ENCODE data around the gene PTPRD.
"Not testable (repeated sequence)": the region's sequence is repeated elsewhere in the genome, so short reads cannot be mapped to it uniquely, and the experiment has no call there.

Gene PTPRD

DNA sequence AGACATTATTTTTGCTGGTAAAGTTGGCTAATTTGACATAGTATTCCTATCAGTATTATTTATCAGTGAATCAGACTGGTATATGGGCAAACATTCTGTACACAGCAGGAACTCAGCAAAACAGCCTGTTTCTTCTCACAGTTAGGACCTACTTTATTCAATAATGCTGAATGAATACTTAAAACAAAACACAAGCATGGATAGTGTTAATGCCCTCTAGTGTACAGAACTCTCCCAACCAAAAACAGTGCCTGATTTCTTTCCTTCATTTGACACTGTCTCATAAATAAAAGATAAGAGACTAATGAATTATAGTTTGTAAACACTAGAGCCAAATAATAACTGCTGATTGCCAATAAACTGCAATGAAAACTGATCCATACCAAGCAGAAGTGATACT, 1113.3 kb downstream of the PTPRD start:
- no peak for DNase-seq (ENCODE audit: low spot score)

DNA sequence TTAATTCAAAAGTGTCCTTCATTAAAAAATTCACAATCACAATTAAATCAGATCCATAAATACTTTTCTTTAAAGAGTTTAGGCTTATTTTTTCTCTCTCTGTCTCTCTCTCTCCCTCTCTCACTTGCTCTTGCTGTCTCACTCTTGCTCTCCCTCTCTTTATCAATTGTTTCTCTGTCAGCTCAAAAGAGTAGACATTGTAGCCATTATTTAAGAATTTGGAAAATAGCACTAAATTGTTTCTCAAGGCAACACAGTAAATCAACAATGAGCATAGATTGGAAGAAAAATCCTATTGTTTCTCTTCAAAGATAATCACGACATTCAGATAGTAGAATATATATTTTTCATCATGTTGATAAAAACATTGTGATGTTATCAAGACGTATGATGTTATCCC, 1114.0 kb downstream of the PTPRD start:
- DNase-seq (ENCODE audit: low spot score) = no peak

DNA sequence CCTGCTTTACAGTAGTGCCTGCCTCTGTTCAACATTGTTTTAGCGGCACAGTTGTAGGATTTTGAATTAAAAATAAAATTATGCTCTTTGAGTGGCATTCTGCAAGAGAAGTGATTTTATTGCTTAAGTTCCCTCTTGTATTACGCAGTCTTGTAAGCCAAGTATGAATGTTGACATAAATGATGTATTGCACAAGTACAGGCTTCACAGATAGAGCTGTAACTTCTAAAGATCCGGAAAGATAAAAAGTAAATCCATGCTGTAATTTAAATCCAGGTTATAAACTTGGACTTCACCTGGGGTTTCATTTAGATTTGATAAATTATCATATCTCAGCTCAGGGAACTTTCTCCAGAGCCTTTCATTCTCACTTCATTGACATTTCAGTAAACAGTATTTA, 1114.7 kb downstream of the PTPRD start:
- no peak for DNase-seq (ENCODE audit: low spot score)

DNA sequence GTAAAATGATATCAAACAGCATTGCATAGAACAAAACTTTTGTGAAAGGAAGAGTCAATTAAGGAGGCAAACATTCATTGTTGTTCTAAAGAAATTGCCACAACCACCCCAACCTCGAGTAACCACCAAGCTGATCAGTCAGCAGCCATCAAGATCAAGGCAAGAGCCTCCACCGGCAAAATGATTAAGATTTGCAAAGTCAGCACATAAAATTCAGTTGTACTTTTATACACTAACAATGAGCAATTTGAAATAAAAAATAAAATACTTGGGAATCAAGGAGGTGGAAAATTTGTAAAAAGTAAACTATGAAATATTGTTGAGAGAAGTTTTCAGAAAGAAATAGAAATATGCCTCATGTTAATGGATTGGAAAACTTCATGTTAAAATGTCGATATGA, 1118.5 kb downstream of the PTPRD start:
- no peak for DNase-seq (ENCODE audit: low spot score)

DNA sequence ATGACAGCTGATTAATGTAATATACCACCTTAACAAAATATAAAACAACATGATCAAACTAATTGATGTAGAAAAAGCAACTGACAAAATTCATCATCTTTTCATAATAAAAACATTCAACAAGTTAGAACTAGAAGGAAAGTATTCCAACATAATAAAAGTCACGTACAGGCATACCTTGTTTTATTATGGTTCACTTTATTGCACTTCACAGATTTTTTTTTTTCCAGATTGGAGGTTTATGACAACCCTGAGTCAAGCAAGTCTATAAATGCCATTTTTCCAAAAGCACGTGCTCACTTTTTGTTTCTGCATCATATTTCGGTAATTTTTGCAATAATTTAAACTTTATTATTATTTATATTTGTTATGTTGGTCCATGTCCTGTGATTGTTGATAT, 1120.3 kb downstream of the PTPRD start:
- no peak for DNase-seq (ENCODE audit: low spot score)

DNA sequence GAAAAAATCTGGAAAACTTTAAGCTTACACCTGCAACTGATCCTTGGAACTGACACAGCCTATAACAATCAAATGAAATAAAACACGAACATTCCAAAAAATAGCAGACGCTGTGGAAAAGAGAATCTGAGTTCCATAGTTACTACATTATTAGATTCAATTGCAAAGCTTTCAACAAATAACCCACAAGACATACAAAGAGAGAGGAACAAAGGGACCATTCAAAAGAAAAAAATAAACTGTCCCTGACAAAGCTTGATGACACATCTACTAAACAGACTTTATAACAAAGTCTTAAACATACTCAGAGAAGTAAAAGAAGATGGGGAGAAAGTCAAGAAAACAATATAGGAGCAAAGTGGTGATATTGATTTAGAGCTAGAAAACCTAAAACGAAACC, 1123.6 kb downstream of the PTPRD start:
- no peak for DNase-seq (ENCODE audit: low spot score)

DNA sequence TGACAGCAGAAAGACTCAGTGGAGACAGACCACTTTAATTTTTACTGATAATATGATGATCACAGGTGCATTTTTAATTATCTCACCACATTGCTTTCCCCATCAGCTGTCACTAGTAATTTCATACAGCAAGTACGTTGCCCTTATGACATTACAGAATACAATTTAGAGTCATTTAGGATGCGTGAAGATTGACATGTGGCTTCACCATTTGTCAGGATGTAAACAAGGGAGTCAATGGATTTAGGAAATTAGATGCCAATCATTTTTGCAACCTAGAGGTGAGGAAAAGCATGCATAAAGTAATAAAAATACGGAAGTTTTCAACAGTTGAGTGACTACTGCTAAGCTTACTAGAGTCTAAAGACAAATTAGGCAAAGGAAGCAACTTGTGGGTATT, 1129.6 kb downstream of the PTPRD start:
- DNase-seq (ENCODE audit: low spot score) = no peak

DNA sequence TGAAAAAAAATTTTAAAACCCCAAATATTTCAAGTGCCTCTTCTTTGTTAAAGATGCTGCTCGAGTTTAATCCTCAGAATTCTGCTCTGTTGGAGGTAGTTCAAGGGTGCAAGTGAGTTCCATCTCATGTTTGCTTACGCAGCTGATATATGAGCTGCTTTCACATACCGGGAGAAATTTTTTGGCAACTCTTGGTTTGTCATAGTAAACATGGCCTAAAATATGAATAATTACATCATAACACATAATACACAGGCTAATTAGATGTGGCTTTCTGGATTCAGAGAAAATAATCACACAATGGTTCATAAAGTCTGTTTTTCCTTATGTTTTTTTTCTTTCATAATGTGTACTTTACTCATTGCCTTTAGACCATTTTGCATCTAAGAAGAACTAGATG, 1134.1 kb downstream of the PTPRD start:
- DNase-seq (ENCODE audit: low spot score) = no peak

DNA sequence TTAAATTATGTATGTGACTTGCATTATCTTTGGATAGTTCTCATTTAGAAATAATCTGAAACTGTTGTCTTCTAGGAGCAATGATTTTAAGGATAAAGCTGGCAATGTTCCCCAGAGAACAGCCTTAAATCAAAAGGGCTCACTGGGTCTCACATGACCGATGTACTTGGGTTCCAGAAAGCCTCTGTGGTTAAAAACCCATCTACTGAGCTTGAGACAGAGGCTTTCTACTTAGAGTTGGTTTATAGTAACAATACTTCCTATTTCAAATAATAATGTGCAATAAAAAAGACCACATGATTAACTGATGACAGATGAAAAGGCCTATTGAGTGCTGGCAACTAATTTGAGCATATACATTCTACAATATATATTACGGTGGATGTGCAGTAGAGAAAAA, 1143.5 kb downstream of the PTPRD start:
- no peak for DNase-seq (ENCODE audit: low spot score)

DNA sequence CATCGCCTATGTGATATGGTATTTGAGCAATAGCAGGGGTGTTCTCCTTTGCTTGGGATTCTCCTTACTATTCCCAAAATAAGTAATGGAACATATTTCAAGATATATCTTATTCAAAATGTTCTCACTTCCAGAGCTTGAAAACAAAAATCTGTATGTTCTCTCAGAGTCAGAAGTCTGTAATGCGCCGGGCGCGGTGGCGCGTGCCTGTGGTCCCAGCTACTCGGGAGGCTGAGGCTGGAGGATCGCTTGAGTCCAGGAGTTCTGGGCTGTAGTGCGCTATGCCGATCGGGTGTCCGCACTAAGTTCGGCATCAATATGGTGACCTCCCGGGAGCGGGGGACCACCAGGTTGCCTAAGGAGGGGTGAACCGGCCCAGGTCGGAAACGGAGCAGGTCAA, 1170.9 kb downstream of the PTPRD start:
- not testable (repeated sequence) for DNase-seq (ENCODE audit: low spot score)

DNA sequence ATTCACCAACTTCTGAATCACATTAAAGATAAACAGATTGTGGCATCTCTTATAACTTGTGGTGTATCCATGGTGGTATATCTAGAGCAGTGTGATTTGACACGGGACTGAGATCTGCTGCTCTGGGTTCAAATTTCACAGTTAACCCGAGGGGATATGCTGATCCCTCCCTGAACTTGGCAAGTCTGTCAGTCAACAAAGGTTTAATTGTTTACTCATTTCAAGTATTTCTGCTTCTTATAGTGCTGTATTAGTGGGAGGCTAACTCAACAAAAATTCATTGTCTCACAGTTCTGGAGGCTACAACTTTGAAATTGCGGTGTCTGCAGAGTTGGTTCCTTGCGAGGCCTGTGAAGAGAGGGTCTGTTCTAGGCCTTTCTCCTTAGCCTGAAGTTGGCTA, 1175.2 kb downstream of the PTPRD start:
- DNase-seq (ENCODE audit: low spot score) = no peak

DNA sequence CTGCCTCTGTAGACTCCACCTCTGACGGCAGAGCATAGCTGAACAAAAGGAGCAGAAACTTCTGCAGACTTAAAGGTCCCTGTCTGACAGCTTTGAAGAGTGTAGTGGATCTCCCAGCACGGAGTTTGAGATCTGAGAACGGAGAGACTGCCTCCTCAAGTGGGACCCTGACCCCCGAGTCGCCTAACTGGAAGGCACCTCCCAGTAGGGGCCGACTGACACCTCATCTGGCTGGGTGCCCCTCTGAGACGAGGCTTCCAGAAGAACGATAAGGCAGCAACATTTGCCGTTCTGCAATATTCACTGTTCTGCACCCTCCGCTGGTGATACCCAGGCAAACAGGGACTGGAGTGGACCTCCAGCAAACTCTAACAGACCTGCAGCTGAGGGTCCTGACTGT, 1186.3 kb downstream of the PTPRD start:
- not testable (repeated sequence) for DNase-seq (ENCODE audit: low spot score)

DNA sequence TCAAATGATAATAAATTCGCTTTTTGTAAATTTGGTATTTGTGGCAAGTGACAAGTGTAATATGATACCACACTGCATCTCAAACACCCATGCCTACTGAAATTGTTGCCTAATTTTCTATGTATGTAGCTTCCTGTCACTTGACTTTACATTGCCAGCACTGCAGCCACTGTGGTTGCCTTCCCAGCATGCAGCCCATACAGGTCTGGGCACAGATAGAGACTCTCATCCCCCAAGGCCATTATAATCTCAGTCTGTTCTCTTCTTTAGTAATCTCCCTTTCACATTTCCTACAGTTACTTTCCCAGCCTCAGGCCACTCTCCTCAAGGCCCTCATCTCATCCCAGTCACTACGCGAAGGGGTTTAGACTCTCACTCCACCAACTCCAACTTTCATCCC, 1200.6 kb downstream of the PTPRD start:
- DNase-seq (ENCODE audit: low spot score) = no peak

DNA sequence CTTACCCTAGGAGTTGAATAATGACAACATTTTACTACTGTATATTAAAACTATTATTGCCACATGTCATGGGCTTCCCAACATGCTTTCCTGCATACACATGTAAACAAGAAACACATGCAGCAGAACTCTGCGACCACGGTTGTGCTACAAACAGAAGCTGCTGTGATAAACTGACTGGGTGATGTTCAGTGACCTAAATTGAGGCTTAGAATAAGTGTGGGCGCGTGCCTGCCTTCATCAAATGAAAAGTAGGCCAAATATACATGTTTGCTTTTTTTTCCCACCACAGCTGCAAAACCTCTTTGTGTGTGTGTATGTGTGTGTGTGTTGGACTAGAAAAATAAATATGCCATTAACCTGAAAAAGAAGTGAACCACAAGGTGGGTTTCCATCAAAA, 1202.1 kb downstream of the PTPRD start:
- DNase-seq (ENCODE audit: low spot score) = no peak

DNA sequence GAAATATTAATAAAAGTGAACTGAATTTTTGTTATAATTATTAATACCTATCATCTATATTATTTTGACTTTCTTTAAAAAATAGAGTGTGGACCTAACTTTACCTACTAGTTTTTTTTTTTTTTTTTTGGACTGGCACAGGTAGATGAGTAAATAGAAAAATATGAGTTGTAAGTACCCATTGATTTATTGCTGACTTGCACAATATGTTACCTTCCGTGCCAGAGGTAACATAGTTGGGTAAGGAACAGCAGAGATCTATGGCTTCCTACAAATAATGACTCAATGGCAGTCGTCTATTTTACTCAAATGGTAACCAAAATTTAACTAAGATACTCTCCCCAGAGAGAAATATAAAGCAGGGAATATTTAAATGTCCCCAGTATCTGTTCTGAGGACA, 1212.8 kb downstream of the PTPRD start:
- DNase-seq (ENCODE audit: low spot score) = no peak

DNA sequence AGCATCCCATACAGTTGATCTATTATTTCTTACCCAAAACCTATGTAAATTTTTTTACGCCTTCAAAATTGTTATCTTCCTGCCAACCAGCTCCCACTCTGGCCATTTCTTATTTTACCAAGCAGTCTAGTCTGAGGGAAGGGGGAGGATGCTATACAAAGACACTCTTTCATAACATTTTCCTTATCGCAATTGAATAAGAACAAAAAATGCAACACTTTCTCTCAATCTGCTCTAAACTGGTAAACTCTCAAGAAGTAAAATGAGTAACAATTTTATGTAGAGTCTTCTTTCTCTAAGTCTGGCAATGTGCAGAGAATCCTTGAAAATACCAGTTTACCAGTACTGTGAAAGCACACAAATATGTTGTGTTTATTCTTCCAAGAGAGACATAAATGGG, 1216.3 kb downstream of the PTPRD start:
- DNase-seq (ENCODE audit: low spot score) = no peak

DNA sequence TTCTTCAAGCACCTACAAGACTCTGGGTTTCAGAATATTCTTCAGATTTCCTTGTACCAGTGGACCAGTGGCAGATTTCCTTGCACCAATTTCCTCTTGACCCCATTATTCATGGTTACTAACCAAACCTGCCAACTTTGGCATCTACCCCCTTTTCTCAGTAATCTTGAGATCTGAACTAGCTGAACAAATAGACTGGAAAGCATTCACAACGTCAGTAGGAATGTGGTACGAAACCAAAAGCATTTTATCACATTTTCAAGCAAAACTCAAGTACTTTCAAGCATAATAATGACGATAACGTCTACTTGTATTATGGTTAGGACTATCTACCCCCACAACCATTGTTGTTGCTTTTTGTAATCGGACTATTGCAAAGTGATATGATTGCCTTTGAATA, 1217.3 kb downstream of the PTPRD start:
- no peak for DNase-seq (ENCODE audit: low spot score)

DNA sequence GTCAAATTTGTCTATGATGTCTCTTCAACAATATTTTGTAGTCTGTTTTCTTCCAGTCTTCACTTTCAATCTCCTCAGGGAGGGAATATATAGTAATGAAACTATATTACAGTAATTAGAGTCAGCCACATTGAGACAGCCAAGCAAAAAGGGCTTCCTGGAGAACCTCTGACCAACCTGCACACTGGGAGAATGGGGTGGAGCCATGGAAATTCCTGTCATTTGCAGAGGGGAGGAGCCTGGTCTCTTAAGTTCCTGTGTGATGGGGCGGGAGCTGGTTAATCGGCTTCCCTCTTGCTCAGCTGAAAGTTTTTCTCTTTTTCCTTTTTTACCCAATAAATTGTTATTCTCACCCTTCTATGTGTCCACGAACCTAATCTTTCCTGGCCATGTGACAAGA, 1220.0 kb downstream of the PTPRD start:
- DNase-seq (ENCODE audit: low spot score) = no peak

DNA sequence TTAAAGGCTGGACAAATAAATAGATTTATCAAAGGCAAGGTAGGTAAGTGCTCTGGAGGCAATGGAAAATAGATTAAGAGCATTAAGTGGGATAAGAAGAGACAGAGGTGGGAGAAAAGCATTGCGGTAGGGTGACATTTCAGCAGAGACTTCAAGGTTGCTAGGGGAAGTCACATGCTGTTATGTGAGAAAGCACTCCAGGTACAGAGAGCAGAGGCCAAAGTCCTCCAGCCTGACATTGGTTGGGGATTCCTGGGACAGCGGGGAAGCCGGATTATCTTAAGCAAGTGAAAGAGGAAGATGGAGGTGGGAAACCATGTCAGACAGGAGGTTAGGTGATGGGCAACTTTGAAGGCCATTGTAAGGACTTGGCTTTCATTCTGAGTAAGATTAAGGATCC, 1222.9 kb downstream of the PTPRD start:
- DNase-seq (ENCODE audit: low spot score) = no peak

DNA sequence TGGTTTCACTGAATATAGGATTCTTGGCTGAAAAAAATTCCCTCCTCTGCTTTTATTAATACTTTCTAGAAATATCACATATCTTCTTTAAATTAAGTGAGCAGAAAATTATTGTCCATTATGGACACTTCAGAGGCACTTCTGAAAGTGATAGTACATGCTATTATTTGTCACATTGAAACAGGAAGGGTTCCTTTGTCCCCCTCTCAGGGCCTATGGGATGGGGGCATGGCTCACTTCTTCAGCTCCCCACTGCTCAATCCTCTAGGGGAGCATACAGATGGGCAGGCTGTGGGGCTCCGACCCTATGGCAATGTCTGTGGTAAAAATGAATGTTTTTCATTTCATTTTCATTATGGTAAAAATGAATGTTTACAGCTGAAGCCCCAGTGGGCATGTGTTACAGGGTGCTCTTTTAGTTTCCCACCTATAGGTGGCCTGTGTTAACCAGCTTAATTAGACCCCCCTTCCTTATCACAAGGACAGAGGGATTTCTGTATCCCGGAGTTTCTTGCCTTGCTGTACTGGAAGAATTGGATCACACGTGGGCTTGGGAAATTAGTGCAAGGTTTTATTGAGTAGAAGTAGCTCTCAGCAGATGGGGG, 1225.2 kb downstream of the PTPRD start:
- DNase-seq (ENCODE audit: low spot score) = no peak

DNA sequence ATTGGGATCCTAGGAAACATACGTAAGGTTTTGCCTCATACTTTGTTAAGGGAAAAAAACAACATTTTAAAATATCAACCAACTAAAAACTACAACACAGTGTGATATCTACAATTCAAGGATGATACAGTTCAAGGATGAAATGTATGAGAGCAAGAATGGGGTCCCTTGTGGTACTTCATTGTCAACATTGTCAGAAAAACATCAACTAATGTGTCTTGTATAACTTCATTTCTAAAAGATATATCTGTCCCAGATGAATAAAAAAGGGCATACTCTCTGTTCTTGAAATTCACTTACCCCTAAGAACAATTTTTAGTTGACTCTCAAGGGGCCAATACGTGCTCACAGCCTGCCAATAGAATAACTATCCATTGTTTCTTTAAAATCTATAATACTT, 1250.5 kb downstream of the PTPRD start:
- no peak for DNase-seq (ENCODE audit: low spot score)

DNA sequence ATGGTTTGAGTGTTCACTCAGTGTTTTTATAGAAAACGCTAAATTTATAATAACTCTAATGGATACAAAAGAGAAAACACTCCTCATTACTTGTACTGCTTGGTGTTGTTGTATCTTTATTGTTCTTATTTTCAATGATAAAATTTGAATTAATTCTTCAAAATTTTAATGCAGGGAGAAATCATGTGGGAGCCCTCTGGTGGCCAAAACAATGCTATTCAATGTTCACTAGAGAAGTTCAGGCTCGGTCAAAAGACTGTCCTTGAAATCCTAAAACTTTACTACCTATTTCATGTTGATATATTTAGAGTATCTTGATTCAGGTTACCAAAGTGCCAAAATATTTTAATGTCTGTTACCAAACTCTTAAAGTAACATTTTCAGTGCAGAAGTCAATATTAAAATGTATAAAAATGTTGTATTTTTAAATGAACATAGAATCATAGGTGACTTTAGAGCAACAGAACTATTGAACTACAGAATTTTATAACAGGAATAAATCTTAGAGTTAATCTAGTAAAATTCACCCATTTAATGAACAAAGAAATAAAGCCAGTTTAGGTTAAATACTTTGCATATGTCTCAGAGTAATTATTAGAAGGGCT, 1259.8 kb downstream of the PTPRD start:
- DNase-seq (ENCODE audit: low spot score) = no peak

DNA sequence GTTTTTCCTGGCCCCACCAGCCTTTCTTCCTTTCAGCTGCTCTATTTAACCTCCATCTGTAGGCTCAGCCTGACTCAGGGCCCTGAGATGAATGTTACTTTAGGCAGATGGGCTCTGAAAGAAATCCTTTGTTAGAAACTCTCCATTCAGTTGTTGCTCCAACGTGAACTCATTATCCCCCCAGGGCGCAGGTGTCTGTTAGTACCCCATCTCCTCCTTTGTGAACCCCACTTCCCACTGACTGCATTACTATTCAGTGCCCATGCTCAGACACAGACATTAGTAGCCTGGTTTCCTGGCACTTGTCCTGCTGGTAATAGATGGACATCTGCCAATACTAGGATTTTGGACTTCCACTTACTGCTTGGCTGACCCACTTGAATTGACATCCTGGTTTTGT, 1271.6 kb downstream of the PTPRD start:
- no peak for DNase-seq (ENCODE audit: low spot score)

DNA sequence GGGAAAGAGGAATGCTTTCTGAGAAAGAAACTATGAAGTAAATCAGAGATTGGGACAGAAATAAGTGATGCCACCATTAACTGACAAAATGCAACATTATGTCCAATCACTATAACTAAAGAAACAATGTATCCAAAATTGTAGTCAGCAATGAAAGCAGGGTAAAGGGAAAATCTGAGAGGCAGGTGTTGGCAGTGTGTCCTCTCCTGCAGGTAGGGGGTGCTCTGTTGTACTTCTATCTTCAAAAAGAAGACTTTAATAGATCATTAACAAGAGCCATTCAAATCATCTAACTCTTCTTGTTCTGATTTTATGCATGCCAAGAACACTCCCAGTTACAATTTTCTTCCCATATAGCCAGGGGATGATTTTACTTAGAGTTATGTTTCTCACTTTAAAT, 1275.7 kb downstream of the PTPRD start:
- no peak for DNase-seq (ENCODE audit: low spot score)
